Osteoblast (primary cell): ENCODE results near the gene SHISA6. TPM values are rescaled to one million over a fixed set of nuclear protein-coding genes. Genes with fewer than 3 reads are reported as not detected.

Experiments used
- DNase-seq: peaks from one replicate; pipeline ENCODE4 v3.0.0; 2011; ENCODE audit warnings: low spot score, mixed read lengths; ENCODE audit not compliant: insufficient read length; ENCODE audit errors: missing footprints
- H2AFZ ChIP-seq: 2 replicates; pipeline ENCODE4 v1.6.0; 2011; ENCODE audit warnings: mild to moderate bottlenecking, low read length
- H3K27ac ChIP-seq: 2 replicates; pipeline ENCODE4 v1.5.1; 2011; ENCODE audit warnings: mild to moderate bottlenecking, low read depth, low read length, moderate library complexity
- H3K27me3 ChIP-seq: 2 replicates; pipeline ENCODE4 v1.6.0; 2012; ENCODE audit warnings: mild to moderate bottlenecking, control low read depth, inconsistent platforms, low read length, moderate library complexity; ENCODE audit not compliant: insufficient read depth
- H3K36me3 ChIP-seq: 2 replicates; pipeline ENCODE4 v1.5.1; 2011; ENCODE audit warnings: mild to moderate bottlenecking, low read length, control low read depth, moderate library complexity; ENCODE audit not compliant: insufficient read depth
- H3K4me1 ChIP-seq: 2 replicates; pipeline ENCODE4 v1.5.1; 2011; ENCODE audit warnings: mild to moderate bottlenecking, low read length, control low read depth, moderate library complexity; ENCODE audit not compliant: insufficient read depth
- H3K4me2 ChIP-seq: 2 replicates; pipeline ENCODE4 v1.6.0; 2011; ENCODE audit warnings: mild to moderate bottlenecking, low read length; ENCODE audit not compliant: insufficient read depth
- H3K4me3 ChIP-seq: fragments of 200-600 bp; sonication (generic); 3 replicates; pipeline ENCODE4 v1.5.1; 2012; ENCODE audit warnings: mild to moderate bottlenecking, low read length, inconsistent platforms; ENCODE audit not compliant: insufficient read depth
- H3K79me2 ChIP-seq: 2 replicates; pipeline ENCODE4 v1.6.0; 2012; ENCODE audit warnings: mild to moderate bottlenecking, low read length, control low read depth, inconsistent platforms; ENCODE audit not compliant: insufficient read depth
- H3K9me3 ChIP-seq: 2 replicates; pipeline ENCODE4 v1.5.1; 2011; ENCODE audit warnings: low read depth, low read length, control low read depth
- H4K20me1 ChIP-seq: 2 replicates; pipeline ENCODE4 v1.6.0; 2012; ENCODE audit warnings: mild to moderate bottlenecking, low read length, control low read depth; ENCODE audit not compliant: insufficient read depth
- total RNA-seq: library from RNA; depleted of rRNA; stranded (reverse); fragments of >200 nt; gene quantifications from 2 replicates; pipeline ENCODE4 v1.2.3, GENCODE V29; 2012
- TF ChIP-seq, protein P1 (sequence below): IDR thresholded peaks from 2 replicates; pipeline ENCODE4 v1.5.1; 2011; ENCODE audit warnings: mild to moderate bottlenecking, low read depth, low read length, moderate library complexity; ENCODE audit errors: extremely low read depth

Gene SHISA6
- total RNA-seq, 1 donor, result not detected

- no peak overlapping the region for H3K4me2 ChIP-seq
- TF ChIP-seq, protein P1, sequence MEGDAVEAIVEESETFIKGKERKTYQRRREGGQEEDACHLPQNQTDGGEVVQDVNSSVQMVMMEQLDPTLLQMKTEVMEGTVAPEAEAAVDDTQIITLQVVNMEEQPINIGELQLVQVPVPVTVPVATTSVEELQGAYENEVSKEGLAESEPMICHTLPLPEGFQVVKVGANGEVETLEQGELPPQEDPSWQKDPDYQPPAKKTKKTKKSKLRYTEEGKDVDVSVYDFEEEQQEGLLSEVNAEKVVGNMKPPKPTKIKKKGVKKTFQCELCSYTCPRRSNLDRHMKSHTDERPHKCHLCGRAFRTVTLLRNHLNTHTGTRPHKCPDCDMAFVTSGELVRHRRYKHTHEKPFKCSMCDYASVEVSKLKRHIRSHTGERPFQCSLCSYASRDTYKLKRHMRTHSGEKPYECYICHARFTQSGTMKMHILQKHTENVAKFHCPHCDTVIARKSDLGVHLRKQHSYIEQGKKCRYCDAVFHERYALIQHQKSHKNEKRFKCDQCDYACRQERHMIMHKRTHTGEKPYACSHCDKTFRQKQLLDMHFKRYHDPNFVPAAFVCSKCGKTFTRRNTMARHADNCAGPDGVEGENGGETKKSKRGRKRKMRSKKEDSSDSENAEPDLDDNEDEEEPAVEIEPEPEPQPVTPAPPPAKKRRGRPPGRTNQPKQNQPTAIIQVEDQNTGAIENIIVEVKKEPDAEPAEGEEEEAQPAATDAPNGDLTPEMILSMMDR, result no peak
- no peaks in the 10 kb centered on the region for H3K4me1 ChIP-seq
- H3K36me3 ChIP-seq, result no peaks in the 10 kb centered on the region
- no peaks in the 10 kb centered on the region for H3K79me2 ChIP-seq
- H4K20me1 ChIP-seq, result no peaks in the 10 kb centered on the region
- H2AFZ ChIP-seq, result no peak overlapping the region
- no peaks in the 10 kb centered on the region for H3K9me3 ChIP-seq
- no peak overlapping the region for H3K4me3 ChIP-seq
- H3K27me3 ChIP-seq, result no peaks in the 10 kb centered on the region
- DNase-seq, result no peak
- no peak overlapping the region for H3K27ac ChIP-seq
Observed at GRCh38 chr17:11372692-11373091, 131.7 kb downstream of the SHISA6 start.

GRCh38 chr17:11378506-11378905 lies 137.5 kb downstream of the SHISA6 start:
- H3K36me3 ChIP-seq, result no peaks in the 10 kb centered on the region
- TF ChIP-seq, protein P1, result no peak
- no peak overlapping the region for H2AFZ ChIP-seq
- H3K4me2 ChIP-seq, result no peak overlapping the region
- no peaks in the 10 kb centered on the region for H3K4me1 ChIP-seq
- no peaks in the 10 kb centered on the region for H3K79me2 ChIP-seq
- peaks cover 2% of the 10 kb centered on the region for H3K9me3 ChIP-seq
- DNase-seq, result no peak
- H3K27me3 ChIP-seq, result no peaks in the 10 kb centered on the region
- no peak overlapping the region for H3K27ac ChIP-seq
- no peak overlapping the region for H3K4me3 ChIP-seq
- no peaks in the 10 kb centered on the region for H4K20me1 ChIP-seq

DNA sequence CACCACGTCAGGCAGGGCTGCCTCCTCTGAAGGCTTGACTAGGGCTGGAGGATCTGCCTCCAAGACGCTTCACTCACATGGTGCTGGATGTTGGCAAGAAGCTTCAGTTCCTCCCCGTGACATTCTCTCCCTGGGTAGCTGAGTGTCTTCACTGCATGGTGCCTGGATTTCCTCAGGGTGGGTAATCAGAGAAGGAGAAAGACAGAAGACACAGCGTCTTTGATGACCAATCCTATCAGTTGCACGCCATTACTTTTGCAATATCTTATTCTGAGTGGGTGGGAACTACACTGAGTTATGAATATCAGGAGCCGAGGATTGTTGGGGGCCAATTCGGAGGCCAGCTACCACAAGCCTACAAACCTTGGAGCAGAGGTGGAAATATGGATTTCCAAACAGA lies 139.7 kb downstream of the SHISA6 start:
- no peaks in the 10 kb centered on the region for H3K4me1 ChIP-seq

GRCh38 chr17:11383157-11383556 lies 142.1 kb downstream of the SHISA6 start:
- no peak for DNase-seq
- Histone ChIP-seq H2AFZ (no peak overlapping the region), H3K9me3 (peaks cover 5% of the 10 kb centered on the region), H4K20me1 (no peaks in the 10 kb centered on the region), H3K36me3 (no peaks in the 10 kb centered on the region), H3K27ac (no peak overlapping the region), H3K4me3 (no peak overlapping the region), H3K79me2 (no peaks in the 10 kb centered on the region), H3K27me3 (no peaks in the 10 kb centered on the region), H3K4me1 (no peaks in the 10 kb centered on the region), H3K4me2 (no peak overlapping the region)
- TF ChIP-seq, protein P1, result no peak

More for the DNA sequence above, 139.7 kb downstream of the SHISA6 start:
- Histone ChIP-seq H4K20me1 (no peaks in the 10 kb centered on the region), H3K36me3 (no peaks in the 10 kb centered on the region), H3K27ac (no peak overlapping the region), H3K4me2 (no peak overlapping the region), H3K4me3 (no peak overlapping the region), H3K9me3 (peaks cover 5% of the 10 kb centered on the region), H3K27me3 (no peaks in the 10 kb centered on the region), H2AFZ (no peak overlapping the region), H3K79me2 (no peaks in the 10 kb centered on the region)
- TF ChIP-seq, protein P1, result no peak
- no peak for DNase-seq
